Stimulated activated CD4-positive, alpha-beta T cell treated with anti-CD3 and anti-CD28 coated beads, TNF-alpha, amount 100 ng/mL, for 4 hours (primary cell): Measurements from ENCODE around the gene PRPF4.
"Not testable (repeated sequence)": the region's sequence is repeated elsewhere in the genome, so short reads cannot be mapped to it uniquely, and the experiment has no call there.

Experiments
- DNase-seq, 3 experiments: peaks; one replicate each; pipeline ENCODE4 v3.0.0-alpha.2; 2020; ENCODE audit warnings: low read depth in 3 of 3

The PRPF4 gene

GRCh38 chr9:113275157-113276131 is at the start of gene PRPF4, which contains the start of gene CDC26:
TSS of gene PRPF4 (plus strand) at chr9:113275658. CDS start at chr9:113275744, 86 bp downstream.
TSS of gene CDC26 (minus strand) at chr9:113275572. CDS start at chr9:113272507, 3,065 bp downstream.
- peak; percentile 90 to 93 (median 91) for DNase-seq

GRCh38 chr9:113227436-113227835 is 48.0 kb upstream of the PRPF4 start:
- no peak for DNase-seq

GRCh38 chr9:113228130-113228665 is 47.3 kb upstream of the PRPF4 start:
- DNase-seq, result no peak

- DNase-seq, result no peak
Observed at GRCh38 chr9:113231701-113232100, 43.8 kb upstream of the PRPF4 start.

GRCh38 chr9:113235701-113236255 is 39.7 kb upstream of the PRPF4 start:
- not testable (repeated sequence) for DNase-seq

GRCh38 chr9:113237026-113237425 is 38.4 kb upstream of the PRPF4 start:
- DNase-seq, result no peak

- no peak for DNase-seq
Observed at GRCh38 chr9:113238202-113238858, 37.1 kb upstream of the PRPF4 start.

GRCh38 chr9:113238859-113239232 is 36.6 kb upstream of the PRPF4 start:
- no peak for DNase-seq

- no peak for DNase-seq
Observed at GRCh38 chr9:113241161-113241560, 34.3 kb upstream of the PRPF4 start.

- no peak for DNase-seq
Observed at GRCh38 chr9:113244556-113244955, 30.9 kb upstream of the PRPF4 start.

- DNase-seq, result no peak
Observed at GRCh38 chr9:113245894-113246293, 29.6 kb upstream of the PRPF4 start.

GRCh38 chr9:113246928-113247327 is 28.5 kb upstream of the PRPF4 start:
- DNase-seq, result no peak

- DNase-seq, result no peak
Observed at GRCh38 chr9:113247640-113248039, 27.8 kb upstream of the PRPF4 start.

GRCh38 chr9:113249661-113250060 is 25.8 kb upstream of the PRPF4 start:
- not testable (repeated sequence) for DNase-seq

GRCh38 chr9:113250807-113251206 is 24.7 kb upstream of the PRPF4 start:
- DNase-seq, result no peak

GRCh38 chr9:113254991-113255390 is 20.5 kb upstream of the PRPF4 start:
- DNase-seq, result no peak

- no peak for DNase-seq
Observed at GRCh38 chr9:113255438-113255837, 20.0 kb upstream of the PRPF4 start.

GRCh38 chr9:113257863-113258262 is 17.6 kb upstream of the PRPF4 start:
- no peak for DNase-seq

- no peak for DNase-seq
Observed at GRCh38 chr9:113258282-113258681, 17.2 kb upstream of the PRPF4 start.

GRCh38 chr9:113261917-113262671 is 13.4 kb upstream of the PRPF4 start:
- no peak for DNase-seq

- no peak for DNase-seq
Observed at GRCh38 chr9:113266174-113266573, 9.3 kb upstream of the PRPF4 start.
